GM19193 (cell line): Measurements from ENCODE around the gene DCC.

ENCODE experiments used
- POLR2A ChIP-seq: IDR thresholded peaks from 4 replicates; pipeline ENCODE4 v1.6.1; 2011; ENCODE audit not compliant: insufficient read depth, insufficient read length; ENCODE audit errors: extremely low read depth

Gene DCC

GRCh38 chr18:52496426-52496825 is 156.4 kb downstream of the DCC start:
- no peak for TF ChIP-seq POLR2A

DNA sequence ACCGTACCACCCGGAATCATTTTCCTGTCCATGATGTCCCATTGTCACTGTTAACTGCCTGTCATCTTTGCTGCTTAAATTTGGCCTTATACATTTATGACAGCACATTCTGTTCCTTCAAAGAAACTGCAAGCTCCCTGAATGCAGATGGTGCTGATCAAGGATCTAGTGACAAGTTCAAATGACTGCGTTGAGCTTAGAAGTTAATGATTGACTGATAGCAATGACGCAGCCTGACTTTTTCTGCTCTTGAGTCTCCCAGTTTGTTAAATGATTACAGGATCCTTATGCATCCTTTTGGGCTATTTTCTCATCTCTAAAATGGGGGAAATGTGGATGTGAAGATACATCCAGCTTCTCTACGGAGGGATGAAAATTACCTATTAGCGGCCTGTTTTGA is 159.0 kb downstream of the DCC start:
- no peak for TF ChIP-seq POLR2A

GRCh38 chr18:52499644-52500043 is 159.6 kb downstream of the DCC start:
- no peak for TF ChIP-seq POLR2A

DNA sequence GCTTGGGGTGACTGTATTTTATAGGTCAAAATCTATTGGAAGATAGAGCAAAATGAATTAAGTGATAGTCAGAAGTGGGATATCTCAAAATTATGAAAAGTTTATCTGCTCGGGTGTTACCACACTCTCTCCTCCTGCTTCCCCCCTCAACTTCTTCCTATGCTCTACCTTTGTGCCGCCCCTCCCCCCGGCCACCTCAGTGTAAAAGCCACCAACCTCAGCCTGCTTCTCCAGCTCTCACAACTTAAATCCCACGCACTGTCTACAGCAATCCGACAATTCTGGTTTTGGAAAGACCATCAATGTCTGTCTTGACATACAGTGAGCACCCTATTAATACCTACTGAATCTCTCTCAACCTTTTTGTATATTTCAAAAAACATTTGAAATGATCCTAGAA is 164.6 kb downstream of the DCC start:
- no peak for TF ChIP-seq POLR2A

GRCh38 chr18:52510139-52510538 is 170.1 kb downstream of the DCC start:
- TF ChIP-seq POLR2A: no peak

DNA sequence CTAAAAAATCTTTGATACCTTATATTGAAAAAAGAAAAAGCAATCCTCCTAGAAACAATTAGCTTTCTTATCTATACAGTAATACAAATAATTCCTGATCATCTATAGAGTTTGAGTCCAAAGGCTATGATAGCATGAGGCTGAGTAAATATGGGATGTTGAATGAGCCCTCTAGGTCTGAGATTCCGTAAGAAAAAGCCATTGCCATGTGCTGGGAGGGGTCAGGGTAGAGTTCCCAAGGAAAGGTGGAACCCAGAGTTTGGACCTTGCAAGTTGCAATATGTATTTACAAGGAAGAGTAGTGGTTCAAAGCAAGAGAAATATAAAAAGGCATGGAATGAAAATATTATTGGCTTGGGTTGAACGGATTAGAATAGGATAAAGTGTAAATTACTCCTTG is 178.1 kb downstream of the DCC start:
- TF ChIP-seq POLR2A: no peak

DNA sequence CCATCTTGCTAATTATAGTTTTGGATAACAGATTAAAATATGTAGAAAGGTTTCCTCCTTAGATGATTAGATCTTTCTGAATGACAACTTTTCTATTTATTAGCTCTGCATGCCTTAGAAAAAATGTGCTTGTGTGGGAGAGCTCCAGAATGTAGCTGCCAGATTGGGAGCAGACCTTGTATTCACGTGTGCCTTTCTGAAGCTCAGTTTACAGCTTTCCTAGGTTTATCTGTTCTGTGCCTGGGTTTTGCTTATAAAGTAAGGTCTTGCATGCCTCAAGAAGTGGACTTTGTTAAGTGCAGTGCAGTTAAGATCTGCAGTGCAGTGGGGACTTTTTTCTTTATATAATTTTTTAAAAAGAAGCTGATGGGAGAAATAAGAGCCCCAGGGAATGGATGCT is 179.0 kb downstream of the DCC start:
- TF ChIP-seq POLR2A: no peak

GRCh38 chr18:52523566-52523965 is 183.6 kb downstream of the DCC start:
- TF ChIP-seq POLR2A: no peak

DNA sequence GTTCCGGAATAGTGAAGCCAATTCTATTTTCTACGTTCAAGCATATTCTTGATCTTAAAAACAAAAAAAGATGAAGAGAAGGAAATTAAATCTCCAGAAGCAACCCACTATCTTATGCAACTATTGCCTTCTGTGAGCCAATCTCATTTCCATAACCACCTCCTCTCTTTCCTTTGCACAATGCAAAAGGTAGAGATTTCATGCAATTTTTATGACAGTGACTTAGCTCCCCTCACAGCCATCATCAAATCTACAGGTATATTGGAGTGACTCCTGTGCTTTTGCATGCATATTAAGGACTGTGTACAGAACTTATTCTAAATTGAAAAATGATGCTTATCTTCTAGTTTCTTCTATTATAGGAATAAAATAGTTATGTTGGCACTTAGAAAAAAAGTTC is 191.8 kb downstream of the DCC start:
- no peak for TF ChIP-seq POLR2A

GRCh38 chr18:52536039-52536438 is 196.0 kb downstream of the DCC start:
- TF ChIP-seq POLR2A: no peak

DNA sequence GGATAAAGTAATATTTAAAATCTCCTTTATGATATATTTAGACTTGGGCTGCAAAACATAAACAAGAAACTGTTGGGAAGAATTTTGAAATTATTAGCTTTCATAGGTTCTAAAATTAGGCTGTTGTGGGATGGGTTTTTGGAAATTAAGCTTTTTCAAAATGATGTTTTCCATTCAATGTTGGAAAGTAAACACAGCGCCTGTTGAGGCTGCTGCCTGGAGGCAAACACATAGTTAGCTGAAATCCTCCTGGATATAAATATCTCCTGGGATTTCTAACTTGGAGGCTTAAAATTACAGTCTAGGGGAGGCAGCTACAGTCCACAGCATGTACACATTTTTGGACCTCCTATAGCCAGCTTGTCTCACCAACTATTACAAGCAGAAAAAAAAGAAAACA is 197.3 kb downstream of the DCC start:
- TF ChIP-seq POLR2A: no peak

DNA sequence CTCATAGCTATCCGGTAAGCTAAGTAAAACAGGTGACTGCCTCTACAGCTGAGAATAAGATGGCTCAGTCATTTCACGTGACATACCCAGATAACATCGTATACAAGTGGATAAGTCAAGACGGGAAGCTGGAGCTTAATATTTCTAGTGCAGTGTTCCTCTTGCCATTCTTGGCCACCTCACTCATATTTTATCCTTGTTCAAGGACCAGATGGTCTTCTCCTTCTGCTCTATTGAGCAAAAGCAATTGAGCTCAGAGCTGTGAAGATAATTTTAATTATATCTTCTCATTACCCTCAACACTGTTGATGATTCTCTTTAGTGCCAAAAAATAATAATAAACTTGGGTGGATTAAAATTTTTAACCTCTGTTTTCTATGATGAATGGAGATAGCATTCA is 201.1 kb downstream of the DCC start:
- TF ChIP-seq POLR2A: no peak

DNA sequence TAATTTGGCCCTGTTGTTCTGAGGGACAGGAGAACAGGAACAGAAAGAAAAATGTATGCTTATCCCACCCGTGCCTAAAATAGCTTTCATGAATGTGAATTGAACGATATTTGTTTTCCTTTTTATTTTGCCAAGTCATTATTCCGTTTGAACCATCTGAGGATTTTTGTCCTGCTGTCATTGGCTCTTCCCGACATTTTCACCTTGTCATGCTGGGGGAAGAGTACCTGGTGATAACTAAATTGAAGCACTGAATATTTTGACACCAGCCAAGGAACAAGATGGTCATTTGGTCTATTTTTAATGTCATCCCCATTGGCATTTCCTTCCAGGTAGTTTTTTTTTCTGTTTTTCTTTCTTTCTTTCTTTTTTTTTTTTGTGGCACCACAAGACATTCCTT is 204.1 kb downstream of the DCC start:
- TF ChIP-seq POLR2A: no peak

GRCh38 chr18:52546686-52547346 is 206.8 kb downstream of the DCC start:
- TF ChIP-seq POLR2A: no peak

GRCh38 chr18:52553441-52553840 is 213.4 kb downstream of the DCC start:
- TF ChIP-seq POLR2A: no peak

GRCh38 chr18:52554180-52554579 is 214.2 kb downstream of the DCC start:
- TF ChIP-seq POLR2A: no peak

- no peak for TF ChIP-seq POLR2A
These were observed 227.4 kb downstream of the DCC start for GRCh38 chr18:52567360-52567759.
